Activated T-helper 9 cell treated with anti-CD3 and anti-CD28 coated beads, Interleukin-2, amount 50 U/mL, for 16 hours (primary cell): ENCODE data around the gene UBE3C.
A peak's percentile ranks its signal among the peaks of the same experiment; 100 is the strongest.
"Not testable (repeated sequence)": the region's sequence is repeated elsewhere in the genome, so short reads cannot be mapped to it uniquely, and the experiment has no call there.

ENCODE experiments used
- DNase-seq: peaks from one replicate; pipeline ENCODE4 v3.0.0-alpha.2; 2020; ENCODE audit warnings: low read depth

Gene UBE3C

GRCh38 chr7:157130849-157131248 lies 7.9 kb upstream of the UBE3C start:
- DNase-seq = not testable (repeated sequence)

GRCh38 chr7:157132796-157133195 lies 5.9 kb upstream of the UBE3C start:
- DNase-seq = no peak

- no peak for DNase-seq
Observed at GRCh38 chr7:157133304-157133703, 5.4 kb upstream of the UBE3C start.

GRCh38 chr7:157136372-157136771 lies 2.4 kb upstream of the UBE3C start:
- DNase-seq = no peak

- DNase-seq = no peak
Observed at GRCh38 chr7:157138101-157138423, 664 bp upstream of the UBE3C start.

DNA sequence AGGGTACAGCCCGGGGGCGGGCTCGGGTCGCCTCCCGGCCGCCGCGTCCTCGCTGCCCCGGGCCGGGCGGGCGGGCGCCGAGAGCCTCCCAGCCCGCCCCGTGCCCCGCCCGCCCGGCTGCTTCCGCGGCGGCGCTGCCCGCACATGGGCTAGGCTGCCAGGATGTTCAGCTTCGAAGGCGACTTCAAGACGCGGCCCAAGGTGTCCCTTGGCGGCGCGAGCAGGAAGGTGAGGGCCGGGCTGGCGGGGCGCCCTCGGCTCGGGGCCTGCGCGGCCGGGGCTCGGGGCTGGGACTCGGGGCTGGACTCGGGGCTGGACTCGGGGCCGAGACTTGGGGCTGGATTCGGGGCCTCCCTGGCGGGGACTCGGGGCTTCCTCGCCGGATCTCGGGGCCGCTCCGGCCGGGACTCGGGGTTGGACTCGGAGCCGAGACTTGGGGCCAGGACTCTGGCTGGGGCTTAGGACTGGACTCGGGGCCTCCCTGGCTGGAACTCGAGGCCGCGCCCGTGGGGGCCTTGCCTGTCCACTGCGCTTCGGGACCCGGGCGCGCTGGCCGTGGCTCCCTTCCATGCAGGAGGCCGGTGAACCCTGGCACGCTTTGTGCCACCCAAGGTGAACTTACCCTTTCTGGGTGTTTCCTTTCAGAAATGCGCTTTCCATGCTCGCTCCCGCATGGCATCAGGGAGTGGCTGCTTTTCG lies 534 bp downstream of the UBE3C start:
- DNase-seq = peak; percentile 55

DNA sequence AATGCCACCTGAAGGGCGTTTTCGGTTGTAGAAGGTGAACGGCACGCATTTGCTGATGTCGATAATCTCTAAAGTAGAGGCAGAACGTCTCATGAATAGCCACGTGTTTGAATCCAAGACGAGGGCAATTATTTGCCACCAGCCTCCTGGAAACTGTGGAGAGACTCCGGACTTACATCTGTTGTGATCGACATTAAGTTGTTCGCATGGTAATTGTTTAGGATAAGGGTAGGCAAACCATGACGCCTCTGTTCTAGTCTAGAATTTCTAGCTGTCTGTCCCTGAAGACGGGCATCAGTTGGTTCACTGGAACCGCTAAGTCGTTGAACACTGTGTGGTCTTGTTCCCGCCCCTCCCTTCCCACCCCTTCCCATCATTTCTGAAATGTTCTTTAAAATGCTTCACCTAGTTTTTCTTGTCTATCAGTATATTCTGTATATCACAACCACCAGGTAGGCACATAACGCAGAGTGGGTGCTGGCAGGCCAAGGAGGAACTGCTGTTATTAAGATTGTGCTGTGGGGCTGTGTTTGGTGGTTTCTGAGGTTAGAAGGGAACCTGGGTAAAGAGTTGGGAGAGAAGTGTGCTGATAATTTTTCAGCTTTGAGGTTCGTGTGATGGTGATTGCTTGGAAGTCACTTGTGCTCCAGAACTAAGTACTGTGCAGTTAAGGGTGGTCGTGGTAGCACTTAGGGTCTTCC lies 1.2 kb downstream of the UBE3C start:
- DNase-seq = no peak

- no peak for DNase-seq
Observed at GRCh38 chr7:157140511-157140905, 1.8 kb downstream of the UBE3C start.

GRCh38 chr7:157141525-157142060 lies 2.9 kb downstream of the UBE3C start:
- DNase-seq = no peak

DNA sequence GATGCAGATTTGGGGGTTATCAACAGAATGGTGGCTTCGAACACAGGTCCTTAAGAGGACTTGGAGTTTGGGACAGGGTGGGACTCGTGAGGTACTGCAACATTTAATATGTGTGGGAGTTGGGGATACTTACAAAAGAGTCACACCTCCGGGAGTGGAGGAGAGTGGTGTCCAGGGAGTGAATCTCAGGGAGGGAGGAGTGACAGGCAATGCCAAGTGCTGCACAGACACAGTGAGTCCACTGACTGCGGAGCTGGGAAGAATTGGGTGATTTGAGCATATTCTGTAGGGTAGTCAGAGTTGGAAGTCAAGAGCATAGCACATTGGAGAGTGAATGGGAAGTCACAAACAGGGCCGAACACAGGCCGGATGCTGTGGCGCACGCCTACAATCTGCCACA lies 5.1 kb downstream of the UBE3C start:
- DNase-seq = no peak

GRCh38 chr7:157149317-157149716 lies 10.6 kb downstream of the UBE3C start:
- DNase-seq = no peak

DNA sequence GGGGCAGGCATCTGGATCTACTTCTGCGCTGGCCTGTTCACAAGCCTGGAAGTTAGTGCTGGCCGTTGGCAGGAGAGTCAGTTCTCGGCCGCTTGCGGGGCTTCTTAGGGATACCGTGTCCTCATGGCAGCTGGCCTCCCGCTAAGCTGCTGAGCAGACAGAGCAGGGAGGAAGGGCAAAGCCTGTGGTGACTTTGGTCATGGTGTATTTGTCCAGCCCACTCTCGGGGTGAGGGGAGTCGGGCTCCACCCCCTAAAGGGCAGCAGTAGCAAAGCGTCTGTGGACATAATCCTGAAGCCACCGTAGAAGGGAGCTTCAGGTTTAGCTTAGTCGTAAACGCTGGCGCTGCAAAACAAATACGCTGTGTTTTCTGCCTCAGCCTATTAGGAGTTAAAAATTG lies 12.2 kb downstream of the UBE3C start:
- DNase-seq = no peak

GRCh38 chr7:157151626-157152339 lies 13.1 kb downstream of the UBE3C start:
- DNase-seq = no peak

DNA sequence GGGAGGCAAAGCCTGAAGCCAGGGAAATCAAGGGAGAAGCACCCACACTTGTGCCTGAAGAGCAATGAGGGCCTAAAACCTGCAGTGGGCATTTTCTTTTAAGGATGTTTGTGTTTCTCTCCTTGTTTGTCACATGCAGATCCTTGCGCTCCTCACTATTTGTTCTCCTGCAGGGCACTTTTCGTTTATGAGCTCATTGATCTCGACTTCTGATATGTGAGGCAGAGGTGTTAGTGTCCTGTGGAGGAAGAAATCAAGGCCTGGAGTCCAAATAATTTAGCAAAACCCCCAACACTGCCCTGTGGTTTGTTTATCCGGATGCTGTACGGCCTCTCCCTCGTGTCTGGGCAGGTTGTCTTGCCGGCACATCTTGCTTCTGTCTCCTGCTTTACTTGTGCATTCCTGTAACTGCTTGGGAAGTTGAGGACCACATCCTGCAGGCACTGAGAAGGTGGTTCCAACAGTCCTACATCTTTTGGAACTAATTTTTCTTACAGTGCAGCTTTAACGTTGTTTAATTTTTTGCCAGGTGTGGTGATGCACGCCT lies 13.7 kb downstream of the UBE3C start:
- DNase-seq = no peak

- DNase-seq = no peak
Observed at GRCh38 chr7:157153260-157153659, 14.5 kb downstream of the UBE3C start.

GRCh38 chr7:157155959-157156358 lies 17.2 kb downstream of the UBE3C start:
- DNase-seq = no peak

GRCh38 chr7:157158400-157158799 lies 19.7 kb downstream of the UBE3C start:
- DNase-seq = no peak

GRCh38 chr7:157159537-157159936 lies 20.8 kb downstream of the UBE3C start:
- DNase-seq = not testable (repeated sequence)

DNA sequence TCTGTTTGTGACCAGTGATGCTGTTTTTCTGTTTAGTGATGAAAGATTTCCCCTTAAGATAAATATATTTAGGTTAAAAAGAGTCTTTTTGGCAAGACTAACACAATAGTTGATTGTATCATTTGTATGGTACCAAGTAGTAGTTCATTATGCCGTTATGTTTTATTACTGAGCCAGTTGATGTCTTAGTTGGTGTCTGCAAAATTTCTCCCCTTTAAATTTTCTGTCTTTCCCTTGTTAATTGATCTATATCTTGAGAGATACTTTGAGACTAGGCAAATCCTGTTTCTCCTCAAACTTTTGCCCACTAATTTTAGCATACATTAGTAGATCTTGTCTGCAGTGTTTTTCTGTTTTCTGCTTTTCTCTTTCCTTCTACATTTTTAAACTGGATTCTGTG lies 21.7 kb downstream of the UBE3C start:
- no peak for DNase-seq

DNA sequence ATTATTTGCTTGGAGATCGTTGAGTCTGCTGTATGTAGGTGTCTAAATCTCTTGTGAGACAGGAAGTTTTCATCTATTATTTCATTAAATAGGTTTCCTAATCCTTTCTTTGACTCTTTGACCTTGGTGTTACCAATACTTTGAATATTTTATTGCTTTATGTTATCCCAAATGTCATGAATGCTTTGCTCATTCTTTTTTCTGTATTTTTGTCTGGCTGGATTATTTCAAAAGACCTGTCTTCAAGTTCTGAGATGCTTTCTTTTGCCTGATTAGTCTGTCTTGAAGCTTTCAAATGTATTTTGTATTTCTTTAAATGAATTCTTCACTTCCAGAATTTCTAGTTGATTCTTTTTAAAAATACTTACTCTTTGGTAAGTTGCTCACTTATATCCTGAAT lies 27.3 kb downstream of the UBE3C start:
- no peak for DNase-seq

GRCh38 chr7:157168571-157168970 lies 29.8 kb downstream of the UBE3C start:
- DNase-seq = no peak

DNA sequence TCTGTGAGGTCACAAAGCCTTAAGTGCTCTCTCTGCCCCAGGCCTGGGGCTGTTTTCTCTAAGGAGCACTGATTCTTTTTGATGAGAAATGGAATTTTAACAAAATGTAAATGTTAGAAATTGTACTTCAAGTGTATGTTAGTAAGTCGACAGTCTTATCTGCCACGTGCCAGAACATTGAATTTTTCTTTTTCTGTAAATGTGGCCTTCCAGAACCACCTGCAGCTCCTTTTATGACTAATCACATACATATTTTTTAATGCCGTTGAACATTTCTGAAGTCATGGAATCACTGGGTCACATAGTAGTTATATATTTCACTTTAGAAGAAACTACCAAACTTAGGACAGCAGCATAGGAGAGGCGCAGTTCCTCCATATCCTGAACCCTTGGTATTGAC lies 38.0 kb downstream of the UBE3C start:
- DNase-seq = no peak
